ENCODE measurements around the gene ALPK3. TPM values are rescaled to one million over a fixed set of nuclear protein-coding genes. Genes with fewer than 3 reads are reported as not detected.

Gene ALPK3
- polyA plus RNA-seq, 1 donor (not counting 4 experiments of a cell fraction or from before 2014, with no cell fraction given), result 0.07 TPM

GRCh38 chr15:84901540-84901939 is 84.4 kb downstream of the ALPK3 start:
- FAIRE-seq, result no peak
- H3K4me3 ChIP-seq (ENCODE audit: control insufficient read depth in 2 of 3, extremely low read depth in 1 of 3, insufficient read depth in 2 of 3, low read depth in 1 of 3, low read length in 3 of 3), result no peak overlapping the region
- H3K27ac ChIP-seq (ENCODE audit: control insufficient read depth, insufficient read depth, low read length), result no peak overlapping the region
- no peaks in the 10 kb centered on the region for H3K9me3 ChIP-seq (ENCODE audit: control insufficient read depth, low read depth, low read length)
- no peak for DNase-seq (ENCODE audit: low read depth, low spot score)
- no peaks in the 10 kb centered on the region for H3K4me1 ChIP-seq (ENCODE audit: control insufficient read depth, extremely low read depth, insufficient read depth, low read length)
- no peak overlapping the region for H3K9ac ChIP-seq (ENCODE audit: control insufficient read depth, extremely low read depth, insufficient read depth, low read length)
- no peaks in the 10 kb centered on the region for H3K9me1 ChIP-seq (ENCODE audit: control insufficient read depth, extremely low read depth, insufficient read depth, low read length)
- no peaks in the 10 kb centered on the region for H3K27me3 ChIP-seq (ENCODE audit: control insufficient read depth, extremely low read depth, insufficient read depth, low read length)
- no peak overlapping the region for H3K4me2 ChIP-seq (ENCODE audit: control insufficient read depth, extremely low read depth, insufficient read depth, low read depth, low read length)
- no peaks in the 10 kb centered on the region for H4K20me1 ChIP-seq (ENCODE audit: control insufficient read depth, extremely low read depth, insufficient read depth, low read length)
- H2AFZ ChIP-seq (ENCODE audit: control insufficient read depth, low read length), result no peak overlapping the region
- TF ChIP-seq CTCF (optimal IDR thresholded peaks at IDR 0.05 in 1 of 3, IDR thresholded peaks at IDR 0.05 in 1 of 3, conservative IDR thresholded peaks at IDR 0.05 in 1 of 3; ENCODE audit: extremely low read depth in 1 of 3, insufficient read depth in 2 of 3, low read length in 3 of 3), result no peak
- no peak for TF ChIP-seq EZH2 (IDR thresholded peaks at IDR 0.05; ENCODE audit: low read length)
- dilution Hi-C loops (cut with MboI; ENCODE audit: extremely low pct_ligation_motif_present, low sequenced_read_pairs), result no loop called here
- H3K79me2 ChIP-seq (ENCODE audit: control insufficient read depth, insufficient read depth, low read length), result no peaks in the 10 kb centered on the region
- no peaks in the 10 kb centered on the region for H3K36me3 ChIP-seq (ENCODE audit: control insufficient read depth in 2 of 2, extremely low read depth in 1 of 2, insufficient read depth in 2 of 2, low read length in 2 of 2)

- H3K9me3 ChIP-seq (ENCODE audit: control insufficient read depth, low read depth, low read length), result no peaks in the 10 kb centered on the region
- H3K9me1 ChIP-seq (ENCODE audit: control insufficient read depth, extremely low read depth, insufficient read depth, low read length), result no peaks in the 10 kb centered on the region
- FAIRE-seq (no peak), DNase-seq (ENCODE audit: low read depth, low spot score) (no peak)
- H3K4me2 ChIP-seq (ENCODE audit: control insufficient read depth, extremely low read depth, insufficient read depth, low read depth, low read length), result no peak overlapping the region
- no peaks in the 10 kb centered on the region for H3K27me3 ChIP-seq (ENCODE audit: control insufficient read depth, extremely low read depth, insufficient read depth, low read length)
- no peak overlapping the region for H3K4me3 ChIP-seq (ENCODE audit: control insufficient read depth in 2 of 3, extremely low read depth in 1 of 3, insufficient read depth in 2 of 3, low read depth in 1 of 3, low read length in 3 of 3)
- no peak overlapping the region for H3K9ac ChIP-seq (ENCODE audit: control insufficient read depth, extremely low read depth, insufficient read depth, low read length)
- no peak overlapping the region for H3K27ac ChIP-seq (ENCODE audit: control insufficient read depth, insufficient read depth, low read length)
- TF ChIP-seq CTCF (optimal IDR thresholded peaks at IDR 0.05 in 1 of 3, IDR thresholded peaks at IDR 0.05 in 1 of 3, conservative IDR thresholded peaks at IDR 0.05 in 1 of 3; ENCODE audit: extremely low read depth in 1 of 3, insufficient read depth in 2 of 3, low read length in 3 of 3), result no peak
- no peak for TF ChIP-seq EZH2 (IDR thresholded peaks at IDR 0.05; ENCODE audit: low read length)
- dilution Hi-C loops (cut with MboI; ENCODE audit: extremely low pct_ligation_motif_present, low sequenced_read_pairs), result no loop called here
- H3K79me2 ChIP-seq (ENCODE audit: control insufficient read depth, insufficient read depth, low read length), result no peaks in the 10 kb centered on the region
- no peaks in the 10 kb centered on the region for H4K20me1 ChIP-seq (ENCODE audit: control insufficient read depth, extremely low read depth, insufficient read depth, low read length)
- no peak overlapping the region for H2AFZ ChIP-seq (ENCODE audit: control insufficient read depth, low read length)
- no peaks in the 10 kb centered on the region for H3K36me3 ChIP-seq (ENCODE audit: control insufficient read depth in 2 of 2, extremely low read depth in 1 of 2, insufficient read depth in 2 of 2, low read length in 2 of 2)
- no peaks in the 10 kb centered on the region for H3K4me1 ChIP-seq (ENCODE audit: control insufficient read depth, extremely low read depth, insufficient read depth, low read length)
These were observed 86.6 kb downstream of the ALPK3 start for GRCh38 chr15:84903751-84904150.
